Measurements from ENCODE around the gene CCNJL. TPM values are rescaled to one million over a fixed set of nuclear protein-coding genes. Genes with fewer than 3 reads are reported as not detected.

Gene CCNJL
- total RNA-seq, 1 donor from 2014 or later = 5.6 TPM

DNA sequence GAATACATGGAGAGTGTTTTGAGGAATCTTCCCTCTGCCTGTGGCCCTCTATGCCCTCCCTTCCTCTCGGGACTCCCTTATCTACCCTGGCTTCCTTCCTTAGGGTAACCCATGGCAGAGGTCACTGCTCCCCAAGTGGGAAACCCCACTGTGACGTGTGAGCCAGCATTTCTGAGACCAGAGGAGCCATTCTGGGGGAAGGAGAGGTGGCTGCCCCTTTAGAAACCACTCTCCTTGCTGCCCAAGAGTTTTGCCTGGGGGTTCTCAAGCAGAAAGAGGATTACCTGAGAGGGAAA is 23.1 kb downstream of the CCNJL start:
- no peaks in the 10 kb centered on the region for H3K27me3 ChIP-seq
- no peak overlapping the region for H3K4me3 ChIP-seq
- H3K9me3 ChIP-seq = no peaks in the 10 kb centered on the region
- H3K36me3 ChIP-seq = no peaks in the 10 kb centered on the region
- TF ChIP-seq POLR2AphosphoS5 (IDR thresholded peaks at IDR 0.05; ENCODE audit: insufficient read depth in 1 of 2, low read depth in 1 of 2) (no peak), POLR2A (IDR thresholded peaks at IDR 0.05) (no peak)
- TF ChIP-seq, protein P1, sequence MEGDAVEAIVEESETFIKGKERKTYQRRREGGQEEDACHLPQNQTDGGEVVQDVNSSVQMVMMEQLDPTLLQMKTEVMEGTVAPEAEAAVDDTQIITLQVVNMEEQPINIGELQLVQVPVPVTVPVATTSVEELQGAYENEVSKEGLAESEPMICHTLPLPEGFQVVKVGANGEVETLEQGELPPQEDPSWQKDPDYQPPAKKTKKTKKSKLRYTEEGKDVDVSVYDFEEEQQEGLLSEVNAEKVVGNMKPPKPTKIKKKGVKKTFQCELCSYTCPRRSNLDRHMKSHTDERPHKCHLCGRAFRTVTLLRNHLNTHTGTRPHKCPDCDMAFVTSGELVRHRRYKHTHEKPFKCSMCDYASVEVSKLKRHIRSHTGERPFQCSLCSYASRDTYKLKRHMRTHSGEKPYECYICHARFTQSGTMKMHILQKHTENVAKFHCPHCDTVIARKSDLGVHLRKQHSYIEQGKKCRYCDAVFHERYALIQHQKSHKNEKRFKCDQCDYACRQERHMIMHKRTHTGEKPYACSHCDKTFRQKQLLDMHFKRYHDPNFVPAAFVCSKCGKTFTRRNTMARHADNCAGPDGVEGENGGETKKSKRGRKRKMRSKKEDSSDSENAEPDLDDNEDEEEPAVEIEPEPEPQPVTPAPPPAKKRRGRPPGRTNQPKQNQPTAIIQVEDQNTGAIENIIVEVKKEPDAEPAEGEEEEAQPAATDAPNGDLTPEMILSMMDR (IDR thresholded peaks at IDR 0.05) = no peak
- no peak overlapping the region for H3K27ac ChIP-seq
- H3K4me1 ChIP-seq = peaks cover 15% of the 10 kb centered on the region
- no peak for DNase-seq (ENCODE audit: extremely low spot score in 2 of 2)
- intact Hi-C loops (cut with DNase I) = no loop called here

DNA sequence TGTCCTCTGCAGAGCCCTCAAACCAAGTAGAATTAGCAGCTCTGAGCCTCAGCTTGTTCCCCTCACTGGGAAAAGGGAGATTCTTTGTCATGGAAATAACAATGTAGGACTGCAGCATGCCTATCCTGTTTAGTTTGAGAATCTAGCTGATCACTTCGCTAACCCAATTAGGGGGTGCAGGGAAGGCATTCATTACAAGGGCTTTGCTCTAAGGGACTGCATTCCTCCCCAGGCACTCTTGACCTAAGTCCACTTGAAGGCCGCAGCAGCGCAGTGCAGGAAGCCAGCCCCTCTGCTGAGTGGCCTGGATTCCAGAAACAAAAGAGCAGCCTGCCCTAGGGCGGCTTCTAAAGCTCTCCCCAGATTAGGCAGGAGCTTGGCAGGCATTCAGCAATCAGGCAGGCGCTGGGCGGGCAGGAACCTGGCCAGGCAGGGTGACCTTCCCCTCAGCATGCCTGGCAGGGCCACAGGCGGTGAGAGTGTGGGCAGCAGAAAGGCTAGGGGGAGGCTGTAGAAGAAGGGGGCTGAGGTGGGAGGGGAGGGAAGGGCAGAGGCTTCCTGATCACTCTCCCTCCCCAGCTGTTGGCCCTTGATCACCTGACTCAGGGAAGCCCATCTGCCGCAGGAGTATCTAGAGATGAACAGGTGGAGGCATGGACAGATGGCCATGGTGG is 24.8 kb downstream of the CCNJL start:
- H3K4me1 ChIP-seq = peaks cover 15% of the 10 kb centered on the region
- H3K4me3 ChIP-seq = no peak overlapping the region
- intact Hi-C loops (cut with DNase I) = no loop called here
- no peaks in the 10 kb centered on the region for H3K27me3 ChIP-seq
- no peaks in the 10 kb centered on the region for H3K9me3 ChIP-seq
- no peak overlapping the region for H3K27ac ChIP-seq
- DNase-seq (ENCODE audit: extremely low spot score in 2 of 2) = no peak
- H3K36me3 ChIP-seq = no peaks in the 10 kb centered on the region
- no peak for TF ChIP-seq POLR2A (IDR thresholded peaks at IDR 0.05)
- no peak for TF ChIP-seq POLR2AphosphoS5 (IDR thresholded peaks at IDR 0.05; ENCODE audit: insufficient read depth in 1 of 2, low read depth in 1 of 2)
- TF ChIP-seq, protein P1 (IDR thresholded peaks at IDR 0.05) = no peak

DNA sequence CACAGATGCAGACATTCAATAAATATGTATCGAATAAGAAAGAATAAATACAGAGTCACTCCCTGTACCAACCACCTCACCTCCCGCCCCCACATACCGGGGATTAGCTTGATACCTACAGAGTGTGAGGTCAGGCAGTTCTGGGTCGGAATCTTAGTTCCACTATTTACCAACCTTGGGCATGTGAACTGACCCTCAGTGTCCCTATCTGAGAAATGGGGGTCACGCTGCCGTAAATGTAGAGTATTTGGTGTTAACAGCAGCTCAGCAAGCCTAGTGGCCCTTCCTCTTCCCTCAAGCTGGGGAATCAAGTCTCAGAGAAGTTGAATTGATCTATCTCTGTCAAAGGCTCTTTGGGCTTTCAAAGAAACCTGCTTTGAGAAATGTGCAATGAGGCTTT is 25.4 kb downstream of the CCNJL start:
- H3K27me3 ChIP-seq = no peaks in the 10 kb centered on the region
- no peak overlapping the region for H3K4me3 ChIP-seq
- H3K27ac ChIP-seq = no peak overlapping the region
- no peaks in the 10 kb centered on the region for H3K9me3 ChIP-seq
- no peaks in the 10 kb centered on the region for H3K36me3 ChIP-seq
- intact Hi-C loops (cut with DNase I) = no loop called here
- TF ChIP-seq POLR2A (IDR thresholded peaks at IDR 0.05) (no peak), POLR2AphosphoS5 (IDR thresholded peaks at IDR 0.05; ENCODE audit: insufficient read depth in 1 of 2, low read depth in 1 of 2) (no peak)
- TF ChIP-seq, protein P1 (IDR thresholded peaks at IDR 0.05) = no peak
- H3K4me1 ChIP-seq = peaks cover 15% of the 10 kb centered on the region
- DNase-seq (ENCODE audit: extremely low spot score in 2 of 2) = no peak

DNA sequence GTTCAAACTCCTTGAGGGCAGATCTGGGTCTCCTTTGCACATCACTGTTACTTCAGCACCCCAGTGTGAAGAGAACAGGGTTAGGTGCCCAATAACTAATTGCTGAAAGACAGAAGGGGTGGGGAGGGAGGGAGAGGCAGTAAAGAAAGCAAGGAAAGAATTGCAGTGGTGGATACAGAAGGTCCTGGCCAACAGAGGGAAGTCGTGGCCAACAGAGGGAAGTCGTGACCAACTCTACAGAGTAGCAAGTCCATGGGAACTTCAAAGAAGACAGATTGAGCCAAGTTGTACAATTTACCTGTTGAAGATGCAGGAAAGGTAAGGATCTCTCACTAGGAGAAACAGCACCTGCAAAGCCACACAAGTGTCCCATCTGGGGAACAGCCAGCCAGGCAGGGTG is 27.0 kb downstream of the CCNJL start:
- no peaks in the 10 kb centered on the region for H3K9me3 ChIP-seq
- intact Hi-C loops (cut with DNase I) = no loop called here
- peaks cover 15% of the 10 kb centered on the region for H3K4me1 ChIP-seq
- H3K27ac ChIP-seq = no peak overlapping the region
- TF ChIP-seq, protein P1 (IDR thresholded peaks at IDR 0.05) = no peak
- no peak for TF ChIP-seq POLR2A (IDR thresholded peaks at IDR 0.05)
- TF ChIP-seq POLR2AphosphoS5 (IDR thresholded peaks at IDR 0.05; ENCODE audit: insufficient read depth in 1 of 2, low read depth in 1 of 2) = no peak
- no peak for DNase-seq (ENCODE audit: extremely low spot score in 2 of 2)
- H3K27me3 ChIP-seq = no peaks in the 10 kb centered on the region
- no peak overlapping the region for H3K4me3 ChIP-seq
- H3K36me3 ChIP-seq = no peaks in the 10 kb centered on the region

DNA sequence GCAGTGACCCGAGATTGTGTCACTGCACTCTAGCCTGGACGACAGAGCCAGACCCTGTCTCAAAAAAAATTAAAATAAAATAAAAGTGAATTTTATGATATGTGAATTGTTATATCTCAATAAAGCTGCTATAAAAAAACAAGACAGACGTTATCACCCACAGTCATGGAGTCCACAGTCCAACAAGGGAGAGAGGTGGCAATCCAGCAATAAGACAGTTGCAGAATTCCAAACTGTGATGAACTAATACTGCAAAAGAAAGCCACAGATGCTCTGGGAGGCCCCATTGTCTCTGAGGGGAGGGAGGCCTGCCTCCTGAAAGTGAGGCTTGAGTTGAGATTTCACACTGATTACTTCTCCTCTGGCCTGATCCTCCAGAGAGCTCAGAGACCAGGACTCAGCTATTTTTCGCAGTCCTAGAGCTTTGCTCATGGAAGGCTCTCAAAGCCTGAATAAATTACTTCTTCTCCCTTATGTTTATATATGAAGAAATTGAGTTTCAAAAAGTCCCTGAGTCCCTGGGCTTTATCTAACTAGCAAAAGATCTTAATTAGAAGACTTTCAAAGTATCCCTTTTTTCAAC is 28.0 kb downstream of the CCNJL start:
- no peak for DNase-seq (ENCODE audit: extremely low spot score in 2 of 2)
- H3K36me3 ChIP-seq = no peaks in the 10 kb centered on the region
- intact Hi-C loops (cut with DNase I) = no loop called here
- H3K4me3 ChIP-seq = no peak overlapping the region
- TF ChIP-seq POLR2AphosphoS5 (IDR thresholded peaks at IDR 0.05; ENCODE audit: insufficient read depth in 1 of 2, low read depth in 1 of 2) = no peak
- no peak for TF ChIP-seq POLR2A (IDR thresholded peaks at IDR 0.05)
- TF ChIP-seq, protein P1 (IDR thresholded peaks at IDR 0.05) = no peak
- no peaks in the 10 kb centered on the region for H3K9me3 ChIP-seq
- no peak overlapping the region for H3K27ac ChIP-seq
- H3K27me3 ChIP-seq = no peaks in the 10 kb centered on the region
- peaks cover 15% of the 10 kb centered on the region for H3K4me1 ChIP-seq

Data from vagina (tissue), 2 donors.